HG02763 (cell line): Measurements from ENCODE around the gene CNTLN.
A peak's percentile ranks its signal among the peaks of the same experiment; 100 is the strongest.
"Not testable (repeated sequence)": the region's sequence is repeated elsewhere in the genome, so short reads cannot be mapped to it uniquely, and the experiment has no call there.

Experiments
- ATAC-seq: cut with Tn5 transposase; IDR thresholded peaks from one replicate; pipeline ENCODE4 v1.9.1; 2021; ENCODE audit warnings: mild to moderate bottlenecking, moderate library complexity; ENCODE audit not compliant: unreplicated experiment

Gene CNTLN

GRCh38 chr9:17397166-17397728, 262.4 kb downstream of the CNTLN start:
- ATAC-seq = not testable (repeated sequence)

GRCh38 chr9:17398350-17398749, 263.5 kb downstream of the CNTLN start:
- no peak for ATAC-seq

GRCh38 chr9:17401858-17402257, 267.0 kb downstream of the CNTLN start:
- ATAC-seq = no peak

- no peak for ATAC-seq
These were observed 267.5 kb downstream of the CNTLN start for GRCh38 chr9:17402309-17402708.

GRCh38 chr9:17403539-17403938, 268.7 kb downstream of the CNTLN start:
- no peak for ATAC-seq

- no peak for ATAC-seq
These were observed 280.1 kb downstream of the CNTLN start for GRCh38 chr9:17414986-17415385.

GRCh38 chr9:17422994-17423680, 288.3 kb downstream of the CNTLN start:
- no peak for ATAC-seq

- no peak for ATAC-seq
These were observed 288.8 kb downstream of the CNTLN start for GRCh38 chr9:17423681-17424011.

GRCh38 chr9:17425384-17425783, 290.5 kb downstream of the CNTLN start:
- ATAC-seq = no peak

- no peak for ATAC-seq
These were observed 298.7 kb downstream of the CNTLN start for GRCh38 chr9:17433526-17433925.

GRCh38 chr9:17436854-17437253, 302.0 kb downstream of the CNTLN start:
- ATAC-seq = no peak

GRCh38 chr9:17437813-17438212, 303.0 kb downstream of the CNTLN start:
- ATAC-seq = no peak

GRCh38 chr9:17445126-17445525, 310.3 kb downstream of the CNTLN start:
- ATAC-seq = not testable (repeated sequence)

GRCh38 chr9:17453751-17454150, 318.9 kb downstream of the CNTLN start:
- no peak for ATAC-seq

GRCh38 chr9:17462869-17463464, 328.1 kb downstream of the CNTLN start:
- peak; percentile 51 for ATAC-seq

- no peak for ATAC-seq
These were observed 335.4 kb downstream of the CNTLN start for GRCh38 chr9:17470036-17470813.

- no peak for ATAC-seq
These were observed 337.3 kb downstream of the CNTLN start for GRCh38 chr9:17472126-17472525.

- ATAC-seq = peak; percentile 63
These were observed 341.6 kb downstream of the CNTLN start for GRCh38 chr9:17476401-17476800.

GRCh38 chr9:17477816-17478215, 343.0 kb downstream of the CNTLN start:
- ATAC-seq = no peak

- ATAC-seq = no peak
These were observed 346.1 kb downstream of the CNTLN start for GRCh38 chr9:17480966-17481365.

- no peak for ATAC-seq
These were observed 346.7 kb downstream of the CNTLN start for GRCh38 chr9:17481565-17481964.

GRCh38 chr9:17484906-17485305, 350.1 kb downstream of the CNTLN start:
- ATAC-seq = no peak
